Left ventricle myocardium inferior (tissue), 1 donor: ENCODE measurements around the gene GNG13. TPM values are rescaled to one million over a fixed set of nuclear protein-coding genes. Genes with fewer than 3 reads are reported as not detected.

Experiments used
- DNase-seq: peaks from one replicate; pipeline ENCODE4 v3.0.0-alpha.2; 2020
- H3K27ac ChIP-seq: fragments of 200-600 bp; replicated peaks from 2 replicates; pipeline ENCODE4 v1.8.0; 2021
- H3K27me3 ChIP-seq: fragments of 200-600 bp; 2 replicates; pipeline ENCODE4 v1.8.0; 2021; ENCODE audit warnings: low read depth
- H3K36me3 ChIP-seq: fragments of 200-600 bp; 2 replicates; pipeline ENCODE4 v1.8.0; 2021
- H3K4me1 ChIP-seq: fragments of 200-600 bp; 2 replicates; pipeline ENCODE4 v1.8.0; 2021
- H3K4me3 ChIP-seq: fragments of 200-600 bp; 2 replicates; pipeline ENCODE4 v1.8.0; 2021; ENCODE audit warnings: mild to moderate bottlenecking, moderate library complexity
- H3K9me3 ChIP-seq: fragments of 200-600 bp; replicated peaks from 2 replicates; pipeline ENCODE4 v1.8.0; 2021
- intact Hi-C: fragments of 100-400 bp; cut with micrococcal nuclease; formaldehyde crosslinking; loops from one replicate; pipeline ENCODE4 v1.11.0; 2022
- total RNA-seq: library from RNA; stranded (reverse); fragmentation: NEBNext Ultra II Directional; extraction: Animal tissue kit (Norgen Biotek cat#: 25700); gene quantifications from one replicate; pipeline ENCODE4 v1.2.1, GENCODE V29; 2021
- TF ChIP-seq, protein P1 (sequence below): fragments of 200-600 bp; IDR thresholded peaks from 2 replicates; pipeline ENCODE4 v1.8.0; 2021; ENCODE audit warnings: antibody characterized with exemption, mild to moderate bottlenecking, borderline replicate concordance
- donor health status: DM: no; HTN: yes; CAD: no; lungs with severe emphysema.

Gene GNG13
- total RNA-seq, 1 donor from 2014 or later, result not detected

DNA sequence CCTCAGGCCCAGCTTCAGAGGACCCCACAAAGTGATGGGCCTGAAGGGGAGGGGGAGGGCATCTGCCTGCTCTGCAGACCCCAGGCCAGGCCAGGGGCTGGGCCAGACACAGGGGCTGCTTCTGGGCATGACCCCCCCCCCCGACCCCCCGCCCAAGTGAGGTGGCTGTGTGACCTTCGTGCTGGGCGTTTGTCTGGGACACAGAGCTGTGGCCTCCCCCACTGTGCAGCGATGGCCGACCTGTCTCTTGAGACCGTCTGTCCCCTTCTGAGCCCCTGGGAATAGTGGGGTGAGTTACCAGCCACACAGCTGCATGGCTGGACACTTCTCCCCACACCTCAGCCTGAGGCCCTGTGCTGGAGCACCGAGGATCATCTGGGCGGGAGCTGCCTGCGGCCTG, 34.8 kb upstream of the GNG13 start:
- Histone ChIP-seq H3K36me3 (no peaks in the 10 kb centered on the region), H3K4me1 (no peaks in the 10 kb centered on the region), H3K27ac (no peak overlapping the region), H3K27me3 (peaks cover 45% of the 10 kb centered on the region), H3K4me3 (no peak overlapping the region), H3K9me3 (peaks cover 52% of the 10 kb centered on the region)
- DNase-seq, result no peak
- TF ChIP-seq, protein P1, sequence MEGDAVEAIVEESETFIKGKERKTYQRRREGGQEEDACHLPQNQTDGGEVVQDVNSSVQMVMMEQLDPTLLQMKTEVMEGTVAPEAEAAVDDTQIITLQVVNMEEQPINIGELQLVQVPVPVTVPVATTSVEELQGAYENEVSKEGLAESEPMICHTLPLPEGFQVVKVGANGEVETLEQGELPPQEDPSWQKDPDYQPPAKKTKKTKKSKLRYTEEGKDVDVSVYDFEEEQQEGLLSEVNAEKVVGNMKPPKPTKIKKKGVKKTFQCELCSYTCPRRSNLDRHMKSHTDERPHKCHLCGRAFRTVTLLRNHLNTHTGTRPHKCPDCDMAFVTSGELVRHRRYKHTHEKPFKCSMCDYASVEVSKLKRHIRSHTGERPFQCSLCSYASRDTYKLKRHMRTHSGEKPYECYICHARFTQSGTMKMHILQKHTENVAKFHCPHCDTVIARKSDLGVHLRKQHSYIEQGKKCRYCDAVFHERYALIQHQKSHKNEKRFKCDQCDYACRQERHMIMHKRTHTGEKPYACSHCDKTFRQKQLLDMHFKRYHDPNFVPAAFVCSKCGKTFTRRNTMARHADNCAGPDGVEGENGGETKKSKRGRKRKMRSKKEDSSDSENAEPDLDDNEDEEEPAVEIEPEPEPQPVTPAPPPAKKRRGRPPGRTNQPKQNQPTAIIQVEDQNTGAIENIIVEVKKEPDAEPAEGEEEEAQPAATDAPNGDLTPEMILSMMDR, result no peak
- intact Hi-C loops, result loop anchor here (10.0 kb wide), 1 partner anchor 199 kb away; no protein-coding TSS in a partner anchor

DNA sequence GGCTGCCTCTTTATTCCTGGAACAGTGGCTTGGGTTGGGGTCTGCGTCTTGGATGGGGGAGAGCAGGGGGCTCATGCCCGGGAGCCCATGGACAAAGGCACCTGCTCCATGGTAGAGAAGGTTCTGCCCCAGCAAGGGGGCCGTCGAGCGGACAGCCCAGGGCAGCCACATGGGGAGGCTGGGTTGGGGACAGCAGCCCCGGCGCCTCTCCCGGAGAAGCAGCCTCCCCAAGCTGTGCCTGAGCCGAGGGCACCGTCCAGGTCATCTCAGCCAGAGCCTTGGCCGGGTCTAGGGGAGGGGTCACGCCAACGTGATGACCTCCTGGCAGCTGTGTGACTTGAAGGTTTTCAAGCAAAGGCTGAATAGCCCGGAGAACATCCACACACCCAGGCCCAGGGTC, 32.9 kb upstream of the GNG13 start:
- DNase-seq, result no peak
- H3K27ac ChIP-seq, result no peak overlapping the region
- peaks cover 38% of the 10 kb centered on the region for H3K27me3 ChIP-seq
- H3K9me3 ChIP-seq, result peaks cover 51% of the 10 kb centered on the region
- TF ChIP-seq, protein P1, result no peak
- intact Hi-C loops, result loop anchor here (10.0 kb wide), 1 partner anchor 201 kb away; no protein-coding TSS in a partner anchor
- no peaks in the 10 kb centered on the region for H3K36me3 ChIP-seq
- H3K4me3 ChIP-seq, result no peak overlapping the region
- H3K4me1 ChIP-seq, result no peaks in the 10 kb centered on the region

DNA sequence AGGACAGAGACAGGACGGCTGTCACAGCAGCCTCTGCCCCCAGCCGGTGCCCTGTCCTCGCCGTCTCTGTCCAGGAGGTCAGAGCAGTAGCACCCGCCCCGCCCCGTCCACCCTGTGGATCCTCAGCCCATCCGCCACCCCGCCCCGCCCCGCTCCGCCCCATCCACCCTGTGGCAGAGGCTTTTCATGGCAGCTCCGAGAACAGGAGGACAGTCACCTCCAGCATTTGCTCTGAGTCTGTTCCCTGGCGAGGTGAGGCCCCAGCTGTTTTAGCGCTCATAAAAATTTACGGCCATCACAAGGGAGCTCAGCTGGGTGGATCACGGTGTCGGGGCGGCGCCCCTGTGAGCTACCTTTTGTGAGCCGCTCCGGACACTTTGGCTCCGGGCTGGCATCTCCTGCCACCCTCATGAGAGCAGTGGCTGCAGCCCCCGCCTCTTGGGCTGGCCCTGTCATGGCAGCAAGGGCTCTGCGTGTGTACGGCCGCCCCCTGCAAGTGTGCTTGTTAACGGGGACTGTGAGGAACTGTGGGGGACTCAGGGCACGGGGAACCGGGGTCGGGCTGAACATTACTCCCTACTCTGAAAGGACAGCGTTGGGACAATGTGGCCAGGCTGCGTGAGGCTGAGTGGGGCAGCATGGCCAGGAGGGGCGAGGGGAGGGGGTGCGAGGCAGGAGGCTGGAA, 32.3 kb upstream of the GNG13 start:
- TF ChIP-seq, protein P1, result no peak
- Histone ChIP-seq H3K4me1 (no peaks in the 10 kb centered on the region), H3K27ac (no peak overlapping the region), H3K36me3 (no peaks in the 10 kb centered on the region), H3K4me3 (no peak overlapping the region), H3K9me3 (peaks cover 45% of the 10 kb centered on the region), H3K27me3 (peaks cover 45% of the 10 kb centered on the region)
- no peak for DNase-seq
- intact Hi-C loops, result loop anchor here (10.0 kb wide), 1 partner anchor 202 kb away; no protein-coding TSS in a partner anchor

DNA sequence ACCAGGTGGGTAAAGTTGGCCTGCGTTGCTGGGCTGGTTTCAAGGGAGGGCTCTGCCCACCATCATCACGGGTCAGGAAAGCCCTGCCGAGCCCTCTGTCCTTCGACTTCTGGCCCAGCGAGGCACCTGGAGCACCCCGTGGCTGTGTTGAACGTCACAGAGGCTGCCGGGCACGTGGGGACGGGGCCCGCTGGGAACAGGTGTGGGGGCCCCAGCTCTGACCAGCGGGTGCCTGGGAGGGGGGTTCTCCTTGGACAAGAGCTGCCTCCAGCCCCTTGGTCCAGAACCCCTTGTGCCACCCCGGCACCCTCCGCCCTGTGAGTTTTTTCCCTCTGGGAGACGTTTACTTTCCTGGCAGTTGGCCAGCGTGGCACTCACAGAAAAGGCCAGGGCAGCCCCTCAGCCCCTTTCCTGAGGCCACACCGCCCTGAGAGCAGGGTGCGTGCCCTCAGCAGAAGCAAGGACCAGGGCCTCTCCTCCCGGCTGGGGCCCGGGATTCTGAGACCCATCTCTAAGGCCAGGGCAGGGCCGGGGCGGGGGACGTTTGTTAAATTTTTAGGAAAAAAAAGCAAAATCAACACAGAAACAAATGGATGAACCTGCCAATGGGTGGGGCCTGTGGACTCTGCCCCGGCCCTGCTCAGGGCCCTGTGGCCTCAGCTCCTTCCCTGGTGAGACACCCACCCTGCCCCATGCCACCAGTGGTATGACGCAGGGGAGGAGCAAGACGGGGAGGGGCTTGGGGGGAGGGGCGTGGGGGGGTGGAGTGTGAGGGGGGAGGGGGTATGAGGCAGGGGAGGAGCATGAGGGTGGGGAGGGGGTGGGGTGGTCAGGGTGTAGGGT, 31.3 kb upstream of the GNG13 start:
- Histone ChIP-seq H3K36me3 (no peaks in the 10 kb centered on the region), H3K9me3 (peaks cover 35% of the 10 kb centered on the region), H3K4me3 (no peak overlapping the region), H3K4me1 (no peaks in the 10 kb centered on the region), H3K27ac (no peak overlapping the region), H3K27me3 (peaks cover 53% of the 10 kb centered on the region)
- TF ChIP-seq, protein P1, result no peak
- no peak for DNase-seq
- intact Hi-C loops, result loop anchor here (10.0 kb wide), 1 partner anchor 203 kb away; no protein-coding TSS in a partner anchor

DNA sequence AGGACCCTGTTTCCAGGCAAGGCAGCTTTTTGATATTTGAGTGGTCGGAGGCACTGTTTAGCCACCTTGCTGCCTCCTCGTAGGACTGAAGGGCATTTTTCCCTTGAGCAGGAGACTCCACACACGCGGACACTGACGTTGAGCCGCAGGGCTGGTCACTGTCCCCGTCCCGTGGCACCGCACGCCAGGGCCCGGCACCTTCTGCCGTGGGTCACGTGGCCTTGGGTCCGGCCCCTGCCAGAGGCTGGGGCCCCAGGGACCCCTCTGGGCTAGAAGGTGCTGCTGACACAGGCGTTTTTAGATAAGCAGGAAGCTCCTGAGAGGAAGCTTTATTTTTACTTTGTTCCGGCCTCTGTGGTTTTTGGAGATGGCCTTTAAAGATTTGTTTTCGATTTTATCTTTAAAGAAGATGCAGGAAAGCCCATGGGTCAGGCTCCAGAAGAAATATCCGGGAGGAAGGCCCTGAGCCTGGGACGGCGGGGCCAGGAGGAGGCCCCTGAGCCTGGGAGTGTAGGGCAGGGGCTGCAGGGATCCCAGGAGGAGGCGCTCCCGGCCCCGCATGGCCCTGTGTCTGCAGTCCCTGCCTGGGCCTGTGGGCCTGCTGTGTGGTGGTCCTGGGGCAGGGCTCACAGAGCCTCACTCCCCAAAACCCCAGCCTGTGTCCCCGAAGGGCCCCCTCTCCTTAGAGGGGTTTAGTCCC, 30.5 kb upstream of the GNG13 start:
- Histone ChIP-seq H3K4me1 (no peaks in the 10 kb centered on the region), H3K4me3 (no peak overlapping the region)

More for the DNA sequence above, 30.5 kb upstream of the GNG13 start:
- H3K27me3 ChIP-seq, result peaks cover 57% of the 10 kb centered on the region
- TF ChIP-seq, protein P1, result no peak
- H3K27ac ChIP-seq, result no peak overlapping the region
- H3K9me3 ChIP-seq, result peaks cover 28% of the 10 kb centered on the region
- no peak for DNase-seq
- intact Hi-C loops, result loop anchor here (10.0 kb wide), 1 partner anchor 204 kb away; no protein-coding TSS in a partner anchor
- H3K36me3 ChIP-seq, result no peaks in the 10 kb centered on the region
